ENCODE results near the gene ARHGEF4.

ARHGEF4 gene

GRCh38 chr2:130894326-130894942, 57.7 kb downstream of the ARHGEF4 start:
- Histone ChIP-seq H3K27me3 (ENCODE audit: insufficient read depth, low read length) (no peaks in the 10 kb centered on the region), H3K36me3 (ENCODE audit: control insufficient read depth in 1 of 2, insufficient read depth in 2 of 2, low read length in 2 of 2) (no peaks in the 10 kb centered on the region), H3K23ac (ENCODE audit: low read length) (no peak overlapping the region), H2BK120ac (ENCODE audit: insufficient read depth, low read length, poor library complexity) (no peak overlapping the region), H3K79me1 (ENCODE audit: low read length) (no peaks in the 10 kb centered on the region), H3K4me3 (ENCODE audit: low read depth, low read length) (no peak overlapping the region), H4K8ac (ENCODE audit: low read depth, low read length) (no peak overlapping the region), H2BK5ac (ENCODE audit: low read depth, low read length, poor library complexity) (no peak overlapping the region), H3K4ac (ENCODE audit: low read depth, low read length) (no peak overlapping the region), H3K9me3 (ENCODE audit: insufficient read depth, low read depth, low read length) (peaks cover 2% of the 10 kb centered on the region), H4K91ac (ENCODE audit: low read depth, low read length) (no peak overlapping the region), H3K14ac (ENCODE audit: low read length) (no peak overlapping the region), H2BK12ac (ENCODE audit: low read length) (no peak overlapping the region), H2AK5ac (ENCODE audit: low read length) (no peak overlapping the region), H3K4me1 (ENCODE audit: control insufficient read depth in 1 of 2, insufficient read depth in 2 of 2, low read length in 2 of 2) (no peaks in the 10 kb centered on the region), H3K18ac (ENCODE audit: low read length) (no peak overlapping the region), H3K9ac (ENCODE audit: low read length) (no peak overlapping the region), H3K4me2 (ENCODE audit: low read length) (no peak overlapping the region), H2AFZ (ENCODE audit: insufficient read depth, low read length, poor library complexity) (no peak overlapping the region), H4K12ac (ENCODE audit: low read depth, low read length) (no peak overlapping the region), H3K27ac (ENCODE audit: low read depth, low read length) (no peak overlapping the region), H3K79me2 (ENCODE audit: control insufficient read depth, insufficient read depth, low read length, poor library complexity) (no peaks in the 10 kb centered on the region)
- no CpG with 5 or more reads among the region's 7 CpGs for WGBS (ENCODE audit: extremely low coverage, insufficient coverage, insufficient read length)
- no peak for DNase-seq

GRCh38 chr2:130896813-130897212, 60.1 kb downstream of the ARHGEF4 start:
- Histone ChIP-seq H4K91ac (ENCODE audit: low read depth, low read length) (no peak overlapping the region), H3K4ac (ENCODE audit: low read depth, low read length) (no peak overlapping the region), H3K4me1 (ENCODE audit: control insufficient read depth in 1 of 2, insufficient read depth in 2 of 2, low read length in 2 of 2) (no peaks in the 10 kb centered on the region), H3K4me3 (ENCODE audit: low read depth, low read length) (no peak overlapping the region), H3K79me1 (ENCODE audit: low read length) (no peaks in the 10 kb centered on the region), H3K9ac (ENCODE audit: low read length) (no peak overlapping the region), H2AK5ac (ENCODE audit: low read length) (no peak overlapping the region), H3K27me3 (ENCODE audit: insufficient read depth, low read length) (no peaks in the 10 kb centered on the region), H2BK120ac (ENCODE audit: insufficient read depth, low read length, poor library complexity) (no peak overlapping the region), H3K18ac (ENCODE audit: low read length) (no peak overlapping the region), H4K8ac (ENCODE audit: low read depth, low read length) (no peak overlapping the region), H2AFZ (ENCODE audit: insufficient read depth, low read length, poor library complexity) (no peak overlapping the region), H3K9me3 (ENCODE audit: insufficient read depth, low read depth, low read length) (peaks cover 2% of the 10 kb centered on the region), H3K79me2 (ENCODE audit: control insufficient read depth, insufficient read depth, low read length, poor library complexity) (no peaks in the 10 kb centered on the region), H3K27ac (ENCODE audit: low read depth, low read length) (no peak overlapping the region), H3K36me3 (ENCODE audit: control insufficient read depth in 1 of 2, insufficient read depth in 2 of 2, low read length in 2 of 2) (no peaks in the 10 kb centered on the region), H2BK5ac (ENCODE audit: low read depth, low read length, poor library complexity) (no peak overlapping the region), H4K12ac (ENCODE audit: low read depth, low read length) (no peak overlapping the region), H2BK12ac (ENCODE audit: low read length) (no peak overlapping the region), H3K14ac (ENCODE audit: low read length) (no peak overlapping the region), H3K4me2 (ENCODE audit: low read length) (no peak overlapping the region), H3K23ac (ENCODE audit: low read length) (no peak overlapping the region)
- no CpG with 5 or more reads among the region's 7 CpGs for WGBS (ENCODE audit: extremely low coverage, insufficient coverage, insufficient read length)
- no peak for DNase-seq

- no peak overlapping the region for H2BK5ac ChIP-seq (ENCODE audit: low read depth, low read length, poor library complexity)
- H3K18ac ChIP-seq (ENCODE audit: low read length) = no peak overlapping the region
- no peak overlapping the region for H3K4me2 ChIP-seq (ENCODE audit: low read length)
- H2BK12ac ChIP-seq (ENCODE audit: low read length) = no peak overlapping the region
- H2AK5ac ChIP-seq (ENCODE audit: low read length) = no peak overlapping the region
- H3K4me1 ChIP-seq (ENCODE audit: control insufficient read depth in 1 of 2, insufficient read depth in 2 of 2, low read length in 2 of 2) = no peaks in the 10 kb centered on the region
- WGBS (ENCODE audit: extremely low coverage, insufficient coverage, insufficient read length) = no CpG with 5 or more reads among the region's 4 CpGs
- no peak overlapping the region for H4K91ac ChIP-seq (ENCODE audit: low read depth, low read length)
- no peak for DNase-seq
- H3K36me3 ChIP-seq (ENCODE audit: control insufficient read depth in 1 of 2, insufficient read depth in 2 of 2, low read length in 2 of 2) = no peaks in the 10 kb centered on the region
- H3K79me1 ChIP-seq (ENCODE audit: low read length) = no peaks in the 10 kb centered on the region
- H2AFZ ChIP-seq (ENCODE audit: insufficient read depth, low read length, poor library complexity) = no peak overlapping the region
- no peak overlapping the region for H3K27ac ChIP-seq (ENCODE audit: low read depth, low read length)
- H4K8ac ChIP-seq (ENCODE audit: low read depth, low read length) = no peak overlapping the region
- H3K9ac ChIP-seq (ENCODE audit: low read length) = no peak overlapping the region
- H3K23ac ChIP-seq (ENCODE audit: low read length) = no peak overlapping the region
- no peak overlapping the region for H4K12ac ChIP-seq (ENCODE audit: low read depth, low read length)
- H3K14ac ChIP-seq (ENCODE audit: low read length) = no peak overlapping the region
- no peaks in the 10 kb centered on the region for H3K79me2 ChIP-seq (ENCODE audit: control insufficient read depth, insufficient read depth, low read length, poor library complexity)
- no peaks in the 10 kb centered on the region for H3K27me3 ChIP-seq (ENCODE audit: insufficient read depth, low read length)
- no peak overlapping the region for H3K4me3 ChIP-seq (ENCODE audit: low read depth, low read length)
- H3K9me3 ChIP-seq (ENCODE audit: insufficient read depth, low read depth, low read length) = peaks cover 2% of the 10 kb centered on the region
- H2BK120ac ChIP-seq (ENCODE audit: insufficient read depth, low read length, poor library complexity) = no peak overlapping the region
- no peak overlapping the region for H3K4ac ChIP-seq (ENCODE audit: low read depth, low read length)
These were observed 61.8 kb downstream of the ARHGEF4 start for GRCh38 chr2:130898553-130898952.

- no peaks in the 10 kb centered on the region for H3K27me3 ChIP-seq (ENCODE audit: insufficient read depth, low read length)
- H3K9me3 ChIP-seq (ENCODE audit: insufficient read depth, low read depth, low read length) = peaks cover 2% of the 10 kb centered on the region
These were observed 62.6 kb downstream of the ARHGEF4 start for GRCh38 chr2:130899306-130899705.

More at GRCh38 chr2:130899306-130899705, 62.6 kb downstream of the ARHGEF4 start:
- Histone ChIP-seq H3K23ac (ENCODE audit: low read length) (no peak overlapping the region), H2BK5ac (ENCODE audit: low read depth, low read length, poor library complexity) (no peak overlapping the region), H4K12ac (ENCODE audit: low read depth, low read length) (no peak overlapping the region), H3K4me3 (ENCODE audit: low read depth, low read length) (no peak overlapping the region), H2AK5ac (ENCODE audit: low read length) (no peak overlapping the region), H2BK120ac (ENCODE audit: insufficient read depth, low read length, poor library complexity) (no peak overlapping the region), H4K91ac (ENCODE audit: low read depth, low read length) (no peak overlapping the region), H3K4me2 (ENCODE audit: low read length) (no peak overlapping the region), H3K36me3 (ENCODE audit: control insufficient read depth in 1 of 2, insufficient read depth in 2 of 2, low read length in 2 of 2) (no peaks in the 10 kb centered on the region), H3K79me2 (ENCODE audit: control insufficient read depth, insufficient read depth, low read length, poor library complexity) (no peaks in the 10 kb centered on the region), H3K9ac (ENCODE audit: low read length) (no peak overlapping the region), H2AFZ (ENCODE audit: insufficient read depth, low read length, poor library complexity) (no peak overlapping the region), H3K18ac (ENCODE audit: low read length) (no peak overlapping the region), H3K4ac (ENCODE audit: low read depth, low read length) (no peak overlapping the region), H3K79me1 (ENCODE audit: low read length) (no peaks in the 10 kb centered on the region), H4K8ac (ENCODE audit: low read depth, low read length) (no peak overlapping the region), H2BK12ac (ENCODE audit: low read length) (no peak overlapping the region), H3K27ac (ENCODE audit: low read depth, low read length) (no peak overlapping the region), H3K14ac (ENCODE audit: low read length) (no peak overlapping the region), H3K4me1 (ENCODE audit: control insufficient read depth in 1 of 2, insufficient read depth in 2 of 2, low read length in 2 of 2) (no peaks in the 10 kb centered on the region)
- WGBS (ENCODE audit: extremely low coverage, insufficient coverage, insufficient read length) = no CpG with 5 or more reads among the region's 5 CpGs
- DNase-seq = no peak
